AG09309 (cell line): Measurements from ENCODE around the gene TBX21.
A peak's percentile ranks its signal among the peaks of the same experiment; 100 is the strongest.

Source experiments
- DNase-seq: peaks from one replicate; pipeline ENCODE4 v3.0.0-alpha.2; 2010; ENCODE audit warnings: low read depth
- H3K4me3 ChIP-seq: 2 replicates; pipeline ENCODE4 v1.5.1; 2011; ENCODE audit warnings: mild to moderate bottlenecking, low read depth, low read length, moderate library complexity; ENCODE audit not compliant: control insufficient read depth
- TF ChIP-seq, protein P1 (sequence below): IDR thresholded peaks from 2 replicates; pipeline ENCODE4 v1.5.1; 2011; ENCODE audit warnings: mild to moderate bottlenecking, low read depth, low read length, inconsistent platforms; ENCODE audit not compliant: insufficient read depth, control insufficient read depth; ENCODE audit errors: missing control alignments

Gene TBX21

GRCh38 chr17:47720196-47720595, 12.8 kb upstream of the TBX21 start:
- TF ChIP-seq, protein P1, sequence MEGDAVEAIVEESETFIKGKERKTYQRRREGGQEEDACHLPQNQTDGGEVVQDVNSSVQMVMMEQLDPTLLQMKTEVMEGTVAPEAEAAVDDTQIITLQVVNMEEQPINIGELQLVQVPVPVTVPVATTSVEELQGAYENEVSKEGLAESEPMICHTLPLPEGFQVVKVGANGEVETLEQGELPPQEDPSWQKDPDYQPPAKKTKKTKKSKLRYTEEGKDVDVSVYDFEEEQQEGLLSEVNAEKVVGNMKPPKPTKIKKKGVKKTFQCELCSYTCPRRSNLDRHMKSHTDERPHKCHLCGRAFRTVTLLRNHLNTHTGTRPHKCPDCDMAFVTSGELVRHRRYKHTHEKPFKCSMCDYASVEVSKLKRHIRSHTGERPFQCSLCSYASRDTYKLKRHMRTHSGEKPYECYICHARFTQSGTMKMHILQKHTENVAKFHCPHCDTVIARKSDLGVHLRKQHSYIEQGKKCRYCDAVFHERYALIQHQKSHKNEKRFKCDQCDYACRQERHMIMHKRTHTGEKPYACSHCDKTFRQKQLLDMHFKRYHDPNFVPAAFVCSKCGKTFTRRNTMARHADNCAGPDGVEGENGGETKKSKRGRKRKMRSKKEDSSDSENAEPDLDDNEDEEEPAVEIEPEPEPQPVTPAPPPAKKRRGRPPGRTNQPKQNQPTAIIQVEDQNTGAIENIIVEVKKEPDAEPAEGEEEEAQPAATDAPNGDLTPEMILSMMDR, result no peak
- no peak for DNase-seq
- no peak overlapping the region for H3K4me3 ChIP-seq

DNA sequence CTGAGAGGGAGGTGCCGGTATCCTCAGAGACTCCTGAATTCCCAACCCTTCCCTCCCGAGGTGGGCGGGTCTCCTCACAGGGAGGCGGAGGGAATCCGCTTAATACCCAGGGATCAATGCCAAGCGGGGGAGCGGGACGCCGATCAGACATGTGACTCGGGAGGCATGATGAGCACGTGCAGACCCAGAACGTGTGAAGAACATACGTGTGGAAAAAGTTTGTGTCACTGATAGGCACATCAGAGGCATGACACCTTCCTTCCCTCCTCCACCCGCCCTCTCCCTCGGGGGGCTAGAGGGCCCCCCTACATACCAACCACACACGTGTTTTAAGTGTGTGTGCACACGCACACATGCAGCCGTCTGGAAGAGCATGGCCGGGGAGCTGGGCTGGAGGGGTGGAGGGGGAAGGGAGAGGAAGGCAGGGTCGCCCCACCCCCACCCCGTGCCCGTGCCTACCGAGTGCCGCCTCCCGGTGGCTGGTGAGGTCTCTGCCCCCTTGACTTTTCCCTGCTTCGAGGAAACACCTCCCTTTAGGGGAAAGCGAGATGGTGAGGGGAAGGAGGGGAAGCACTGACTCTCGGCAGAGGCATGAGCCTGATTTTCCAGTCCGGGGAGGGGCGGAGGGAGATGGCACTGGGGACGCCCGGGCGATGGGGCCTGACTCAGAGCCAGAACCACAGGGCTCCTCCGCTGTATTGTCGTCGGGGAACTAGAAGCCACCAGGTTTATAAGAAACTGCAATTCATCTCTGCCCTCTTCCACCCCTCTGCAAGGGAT, 12.1 kb upstream of the TBX21 start:
- DNase-seq, result no peak
- no peak overlapping the region for H3K4me3 ChIP-seq
- TF ChIP-seq, protein P1, result no peak

DNA sequence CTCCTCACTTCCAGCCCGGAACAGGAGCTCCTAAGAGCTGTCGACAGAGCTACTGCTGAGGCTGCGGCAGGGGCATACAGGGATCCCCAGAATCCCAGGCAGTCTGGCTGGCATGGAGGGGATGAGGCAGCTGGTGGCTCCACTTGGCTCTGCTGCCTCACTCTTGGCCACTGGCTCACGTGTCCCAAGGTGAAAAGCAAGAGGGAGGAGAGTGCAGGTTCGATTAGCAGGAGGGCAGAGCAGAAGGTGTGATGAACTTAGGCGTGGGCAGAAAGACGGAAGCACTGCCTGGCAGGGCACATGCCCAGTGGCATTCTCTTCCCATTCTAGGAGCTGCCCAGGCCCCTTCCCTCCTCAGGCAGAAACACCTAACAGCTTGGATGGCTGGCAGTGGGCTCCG, 11.3 kb upstream of the TBX21 start:
- no peak for DNase-seq
- TF ChIP-seq, protein P1, result no peak
- no peak overlapping the region for H3K4me3 ChIP-seq

GRCh38 chr17:47724705-47725104, 8.3 kb upstream of the TBX21 start:
- no peak overlapping the region for H3K4me3 ChIP-seq
- no peak for DNase-seq
- TF ChIP-seq, protein P1, result no peak

GRCh38 chr17:47725446-47726111, 7.5 kb upstream of the TBX21 start:
- no peak overlapping the region for H3K4me3 ChIP-seq
- TF ChIP-seq, protein P1, result peak; percentile 13
- DNase-seq, result no peak

GRCh38 chr17:47726796-47727703, 6.0 kb upstream of the TBX21 start:
- no peak for DNase-seq
- TF ChIP-seq, protein P1, result no peak
- H3K4me3 ChIP-seq, result no peak overlapping the region
